Thoracic aorta (tissue), 2 donors: ENCODE data around the gene RNASE13. TPM values are rescaled to one million over a fixed set of nuclear protein-coding genes. Genes with fewer than 3 reads are reported as not detected.

Experiments used
- ATAC-seq: fragments of 150-250 bp; one replicate; pipeline ENCODE4 v1.8.0; 2017; ENCODE audit warnings: low read depth; ENCODE audit not compliant: insufficient number of reproducible peaks, low FRiP score
- DNase-seq: peaks from one replicate; pipeline ENCODE4 v3.0.0-alpha.2; 2020; ENCODE audit warnings: low spot score
- H3K27ac ChIP-seq, 2 donors: fragments of 200-600 bp; sonication (generic); 1 replicate in 1 of 2; 2 replicates in 1 of 2; pipeline ENCODE4 v1.5.1; 2016; ENCODE audit warnings: mild to moderate bottlenecking in 2 of 2, moderate library complexity in 2 of 2
- H3K27me3 ChIP-seq: fragments of 200-600 bp; sonication (generic); replicated peaks from 2 replicates; pipeline ENCODE4 v1.6.0; 2016; ENCODE audit warnings: mild to moderate bottlenecking; ENCODE audit not compliant: insufficient read depth
- H3K36me3 ChIP-seq: fragments of 200-600 bp; sonication (generic); one replicate; pipeline ENCODE4 v1.5.1; 2016
- H3K4me1 ChIP-seq, 2 donors: fragments of 200-600 bp; sonication (generic); 1 replicate in 1 of 2; 2 replicates in 1 of 2; pipeline versions ENCODE4 v1.5.1 to v1.6.0; 2016; ENCODE audit warnings: low read depth in 2 of 2, mild to moderate bottlenecking in 1 of 2; ENCODE audit not compliant: control insufficient read depth in 1 of 2
- H3K4me3 ChIP-seq: fragments of 200-600 bp; sonication (generic); 2 replicates; pipeline ENCODE4 v1.5.1; 2016; ENCODE audit warnings: mild to moderate bottlenecking
- H3K9me3 ChIP-seq: fragments of 200-600 bp; sonication (generic); 2 replicates; pipeline ENCODE4 v1.5.1; 2016
- CTCF ChIP-seq: fragments of 200-600 bp; sonication (generic); IDR thresholded peaks from one replicate; pipeline ENCODE4 v1.5.1; 2019; ENCODE audit warnings: antibody characterized with exemption
- total RNA-seq, 2 donors: library from RNA; depleted of rRNA; stranded (reverse); fragments of >200 nt; gene quantifications; one replicate each; pipeline versions ENCODE4 v1.1.0 to v1.2.3, GENCODE V29; 2016

RNASE13 gene
- total RNA-seq, 2 donors from 2014 or later = not detected

DNA sequence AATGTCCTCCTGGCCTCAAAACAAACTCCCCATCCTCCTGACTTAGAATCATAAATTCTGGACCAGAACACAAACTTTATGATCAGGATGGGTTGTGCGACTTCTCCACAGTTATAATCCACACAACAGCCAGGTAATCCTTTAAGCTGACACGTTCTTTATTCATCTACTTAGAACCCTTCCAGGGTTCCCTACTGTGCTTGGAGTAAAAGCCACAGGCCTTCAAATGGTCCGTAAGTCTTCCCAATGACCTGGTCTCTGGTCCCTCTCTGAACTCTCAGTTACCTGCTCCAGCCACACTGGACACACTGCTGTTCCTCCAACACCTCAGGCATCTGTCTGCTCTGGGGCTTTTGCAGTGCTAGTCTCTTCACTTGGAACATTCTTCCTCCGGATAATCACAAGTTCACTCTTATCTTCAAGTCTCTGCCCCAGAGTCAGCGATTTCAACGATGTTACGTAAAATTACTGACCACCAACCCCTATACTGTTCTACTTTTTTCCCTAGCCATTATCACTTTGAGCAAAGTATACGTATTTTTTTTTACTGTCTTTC is 5.8 kb upstream of the RNASE13 start:
- ATAC-seq = no peak
- Histone ChIP-seq H3K27ac (no peak overlapping the region), H3K36me3 (no peaks in the 10 kb centered on the region), H3K4me1 (peaks cover 13 to 17% of the 10 kb centered on the region in 2 donors), H3K27me3 (no peaks in the 10 kb centered on the region), H3K4me3 (no peak overlapping the region), H3K9me3 (no peaks in the 10 kb centered on the region)
- no peak for DNase-seq
- no peak for TF ChIP-seq CTCF

GRCh38 chr14:21039585-21040369 is 5.2 kb upstream of the RNASE13 start:
- no peak overlapping the region for H3K4me3 ChIP-seq
- no peak for ATAC-seq

GRCh38 chr14:21038441-21039422 is 4.1 kb upstream of the RNASE13 start:
- ATAC-seq = no peak
- H3K4me1 ChIP-seq = peaks cover 13 to 17% of the 10 kb centered on the region in 2 donors
- H3K27me3 ChIP-seq = no peaks in the 10 kb centered on the region
- H3K36me3 ChIP-seq = no peaks in the 10 kb centered on the region
- peak overlapping the region; percentile 64 to 68 for H3K27ac ChIP-seq
- DNase-seq = no peak
- no peak for TF ChIP-seq CTCF
- peak overlapping the region; percentile 20 for H3K4me3 ChIP-seq
- H3K9me3 ChIP-seq = no peaks in the 10 kb centered on the region

More at GRCh38 chr14:21039585-21040369, 5.2 kb upstream of the RNASE13 start:
- TF ChIP-seq CTCF = peak; percentile 62
- no peaks in the 10 kb centered on the region for H3K9me3 ChIP-seq
- H3K4me1 ChIP-seq = peaks cover 13 to 17% of the 10 kb centered on the region in 2 donors
- no peaks in the 10 kb centered on the region for H3K27me3 ChIP-seq
- no peak for DNase-seq
- H3K27ac ChIP-seq = peak overlapping the region; percentile 64 to 68
- no peaks in the 10 kb centered on the region for H3K36me3 ChIP-seq

GRCh38 chr14:21037156-21037555 is 2.5 kb upstream of the RNASE13 start:
- H3K27ac ChIP-seq = no peak overlapping the region
- DNase-seq = no peak
- no peaks in the 10 kb centered on the region for H3K36me3 ChIP-seq
- H3K9me3 ChIP-seq = no peaks in the 10 kb centered on the region
- H3K27me3 ChIP-seq = no peaks in the 10 kb centered on the region
- H3K4me1 ChIP-seq = peaks cover 13 to 17% of the 10 kb centered on the region in 2 donors
- no peak for TF ChIP-seq CTCF
- no peak for ATAC-seq
- no peak overlapping the region for H3K4me3 ChIP-seq

DNA sequence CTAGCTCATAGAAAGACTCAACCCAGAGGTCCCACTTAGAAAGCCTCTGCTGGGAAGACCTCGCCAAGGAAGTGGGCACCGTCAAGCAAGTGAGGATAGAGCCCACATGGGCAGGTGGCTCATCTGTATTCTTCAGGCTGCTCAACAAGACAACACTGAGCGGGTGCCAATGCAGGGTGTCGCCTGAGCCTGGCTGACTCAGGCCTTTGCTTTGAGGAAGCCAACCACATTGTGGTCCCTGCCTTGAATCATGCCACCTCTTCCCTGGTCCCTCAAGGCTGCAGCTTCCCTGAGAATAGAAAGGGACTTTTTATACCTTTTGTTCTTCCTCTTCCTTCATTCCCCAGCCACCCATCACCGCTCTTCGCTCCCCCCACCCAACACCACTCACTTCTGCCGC is 2.1 kb upstream of the RNASE13 start:
- peaks cover 13 to 17% of the 10 kb centered on the region in 2 donors for H3K4me1 ChIP-seq
- H3K9me3 ChIP-seq = no peaks in the 10 kb centered on the region
- no peaks in the 10 kb centered on the region for H3K36me3 ChIP-seq
- TF ChIP-seq CTCF = no peak
- H3K27me3 ChIP-seq = no peaks in the 10 kb centered on the region
- DNase-seq (no peak), ATAC-seq (no peak)
- H3K27ac ChIP-seq = no peak overlapping the region
- H3K4me3 ChIP-seq = no peak overlapping the region
